Measurements from ENCODE around the gene ZP3.

GRCh38 chr7:76425156-76425555 is 406 bp downstream of the ZP3 start:
- TF ChIP-seq, protein P1, sequence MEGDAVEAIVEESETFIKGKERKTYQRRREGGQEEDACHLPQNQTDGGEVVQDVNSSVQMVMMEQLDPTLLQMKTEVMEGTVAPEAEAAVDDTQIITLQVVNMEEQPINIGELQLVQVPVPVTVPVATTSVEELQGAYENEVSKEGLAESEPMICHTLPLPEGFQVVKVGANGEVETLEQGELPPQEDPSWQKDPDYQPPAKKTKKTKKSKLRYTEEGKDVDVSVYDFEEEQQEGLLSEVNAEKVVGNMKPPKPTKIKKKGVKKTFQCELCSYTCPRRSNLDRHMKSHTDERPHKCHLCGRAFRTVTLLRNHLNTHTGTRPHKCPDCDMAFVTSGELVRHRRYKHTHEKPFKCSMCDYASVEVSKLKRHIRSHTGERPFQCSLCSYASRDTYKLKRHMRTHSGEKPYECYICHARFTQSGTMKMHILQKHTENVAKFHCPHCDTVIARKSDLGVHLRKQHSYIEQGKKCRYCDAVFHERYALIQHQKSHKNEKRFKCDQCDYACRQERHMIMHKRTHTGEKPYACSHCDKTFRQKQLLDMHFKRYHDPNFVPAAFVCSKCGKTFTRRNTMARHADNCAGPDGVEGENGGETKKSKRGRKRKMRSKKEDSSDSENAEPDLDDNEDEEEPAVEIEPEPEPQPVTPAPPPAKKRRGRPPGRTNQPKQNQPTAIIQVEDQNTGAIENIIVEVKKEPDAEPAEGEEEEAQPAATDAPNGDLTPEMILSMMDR (IDR thresholded peaks at IDR 0.05 in 8 of 11, conservative IDR thresholded peaks at IDR 0.05 in 3 of 11), result no peak
- no peak for TF ChIP-seq POLR2A (IDR thresholded peaks at IDR 0.05)
- TF ChIP-seq POLR2AphosphoS5 (IDR thresholded peaks at IDR 0.05), result no peak
